ENCODE results near the gene HBG2. TPM values are rescaled to one million over a fixed set of nuclear protein-coding genes. Genes with fewer than 3 reads are reported as not detected.

Gene HBG2
- total and polyA plus RNA-seq, 9 of the 15 experiments (the other 6 are each of a cell fraction or from before 2014, with no cell fraction given) = 1,626 to 58,619 (median 10,515) TPM

DNA sequence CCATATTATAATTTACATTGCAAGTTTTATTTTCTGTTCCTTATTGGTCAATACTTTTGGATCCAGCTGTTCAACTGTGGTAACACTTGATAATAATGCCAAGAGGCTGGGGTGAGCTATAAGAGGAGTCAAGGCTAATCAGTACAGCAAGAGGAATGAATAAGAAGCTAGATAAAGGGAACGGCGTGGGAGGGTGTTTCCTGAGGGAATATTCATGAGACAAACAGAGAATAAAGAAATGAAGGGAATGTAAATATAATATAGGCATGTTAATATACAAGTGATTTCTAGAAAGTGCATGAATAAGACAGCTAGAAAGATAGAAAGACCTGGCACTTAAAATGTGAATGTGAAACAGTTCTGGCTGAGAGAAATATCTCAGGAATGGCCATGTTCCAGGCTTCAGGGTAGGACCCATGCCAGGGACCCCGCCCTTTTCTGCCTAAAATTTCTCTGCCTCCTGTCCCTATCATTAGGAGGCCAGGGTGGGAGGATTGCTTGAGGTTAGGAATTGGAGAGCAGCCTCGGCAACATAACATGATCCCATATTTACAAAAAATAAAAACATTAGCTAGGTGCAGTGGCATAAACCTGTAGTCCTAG lies 43.2 kb upstream of the HBG2 start (continued):
- TF ChIP-seq, protein P1, sequence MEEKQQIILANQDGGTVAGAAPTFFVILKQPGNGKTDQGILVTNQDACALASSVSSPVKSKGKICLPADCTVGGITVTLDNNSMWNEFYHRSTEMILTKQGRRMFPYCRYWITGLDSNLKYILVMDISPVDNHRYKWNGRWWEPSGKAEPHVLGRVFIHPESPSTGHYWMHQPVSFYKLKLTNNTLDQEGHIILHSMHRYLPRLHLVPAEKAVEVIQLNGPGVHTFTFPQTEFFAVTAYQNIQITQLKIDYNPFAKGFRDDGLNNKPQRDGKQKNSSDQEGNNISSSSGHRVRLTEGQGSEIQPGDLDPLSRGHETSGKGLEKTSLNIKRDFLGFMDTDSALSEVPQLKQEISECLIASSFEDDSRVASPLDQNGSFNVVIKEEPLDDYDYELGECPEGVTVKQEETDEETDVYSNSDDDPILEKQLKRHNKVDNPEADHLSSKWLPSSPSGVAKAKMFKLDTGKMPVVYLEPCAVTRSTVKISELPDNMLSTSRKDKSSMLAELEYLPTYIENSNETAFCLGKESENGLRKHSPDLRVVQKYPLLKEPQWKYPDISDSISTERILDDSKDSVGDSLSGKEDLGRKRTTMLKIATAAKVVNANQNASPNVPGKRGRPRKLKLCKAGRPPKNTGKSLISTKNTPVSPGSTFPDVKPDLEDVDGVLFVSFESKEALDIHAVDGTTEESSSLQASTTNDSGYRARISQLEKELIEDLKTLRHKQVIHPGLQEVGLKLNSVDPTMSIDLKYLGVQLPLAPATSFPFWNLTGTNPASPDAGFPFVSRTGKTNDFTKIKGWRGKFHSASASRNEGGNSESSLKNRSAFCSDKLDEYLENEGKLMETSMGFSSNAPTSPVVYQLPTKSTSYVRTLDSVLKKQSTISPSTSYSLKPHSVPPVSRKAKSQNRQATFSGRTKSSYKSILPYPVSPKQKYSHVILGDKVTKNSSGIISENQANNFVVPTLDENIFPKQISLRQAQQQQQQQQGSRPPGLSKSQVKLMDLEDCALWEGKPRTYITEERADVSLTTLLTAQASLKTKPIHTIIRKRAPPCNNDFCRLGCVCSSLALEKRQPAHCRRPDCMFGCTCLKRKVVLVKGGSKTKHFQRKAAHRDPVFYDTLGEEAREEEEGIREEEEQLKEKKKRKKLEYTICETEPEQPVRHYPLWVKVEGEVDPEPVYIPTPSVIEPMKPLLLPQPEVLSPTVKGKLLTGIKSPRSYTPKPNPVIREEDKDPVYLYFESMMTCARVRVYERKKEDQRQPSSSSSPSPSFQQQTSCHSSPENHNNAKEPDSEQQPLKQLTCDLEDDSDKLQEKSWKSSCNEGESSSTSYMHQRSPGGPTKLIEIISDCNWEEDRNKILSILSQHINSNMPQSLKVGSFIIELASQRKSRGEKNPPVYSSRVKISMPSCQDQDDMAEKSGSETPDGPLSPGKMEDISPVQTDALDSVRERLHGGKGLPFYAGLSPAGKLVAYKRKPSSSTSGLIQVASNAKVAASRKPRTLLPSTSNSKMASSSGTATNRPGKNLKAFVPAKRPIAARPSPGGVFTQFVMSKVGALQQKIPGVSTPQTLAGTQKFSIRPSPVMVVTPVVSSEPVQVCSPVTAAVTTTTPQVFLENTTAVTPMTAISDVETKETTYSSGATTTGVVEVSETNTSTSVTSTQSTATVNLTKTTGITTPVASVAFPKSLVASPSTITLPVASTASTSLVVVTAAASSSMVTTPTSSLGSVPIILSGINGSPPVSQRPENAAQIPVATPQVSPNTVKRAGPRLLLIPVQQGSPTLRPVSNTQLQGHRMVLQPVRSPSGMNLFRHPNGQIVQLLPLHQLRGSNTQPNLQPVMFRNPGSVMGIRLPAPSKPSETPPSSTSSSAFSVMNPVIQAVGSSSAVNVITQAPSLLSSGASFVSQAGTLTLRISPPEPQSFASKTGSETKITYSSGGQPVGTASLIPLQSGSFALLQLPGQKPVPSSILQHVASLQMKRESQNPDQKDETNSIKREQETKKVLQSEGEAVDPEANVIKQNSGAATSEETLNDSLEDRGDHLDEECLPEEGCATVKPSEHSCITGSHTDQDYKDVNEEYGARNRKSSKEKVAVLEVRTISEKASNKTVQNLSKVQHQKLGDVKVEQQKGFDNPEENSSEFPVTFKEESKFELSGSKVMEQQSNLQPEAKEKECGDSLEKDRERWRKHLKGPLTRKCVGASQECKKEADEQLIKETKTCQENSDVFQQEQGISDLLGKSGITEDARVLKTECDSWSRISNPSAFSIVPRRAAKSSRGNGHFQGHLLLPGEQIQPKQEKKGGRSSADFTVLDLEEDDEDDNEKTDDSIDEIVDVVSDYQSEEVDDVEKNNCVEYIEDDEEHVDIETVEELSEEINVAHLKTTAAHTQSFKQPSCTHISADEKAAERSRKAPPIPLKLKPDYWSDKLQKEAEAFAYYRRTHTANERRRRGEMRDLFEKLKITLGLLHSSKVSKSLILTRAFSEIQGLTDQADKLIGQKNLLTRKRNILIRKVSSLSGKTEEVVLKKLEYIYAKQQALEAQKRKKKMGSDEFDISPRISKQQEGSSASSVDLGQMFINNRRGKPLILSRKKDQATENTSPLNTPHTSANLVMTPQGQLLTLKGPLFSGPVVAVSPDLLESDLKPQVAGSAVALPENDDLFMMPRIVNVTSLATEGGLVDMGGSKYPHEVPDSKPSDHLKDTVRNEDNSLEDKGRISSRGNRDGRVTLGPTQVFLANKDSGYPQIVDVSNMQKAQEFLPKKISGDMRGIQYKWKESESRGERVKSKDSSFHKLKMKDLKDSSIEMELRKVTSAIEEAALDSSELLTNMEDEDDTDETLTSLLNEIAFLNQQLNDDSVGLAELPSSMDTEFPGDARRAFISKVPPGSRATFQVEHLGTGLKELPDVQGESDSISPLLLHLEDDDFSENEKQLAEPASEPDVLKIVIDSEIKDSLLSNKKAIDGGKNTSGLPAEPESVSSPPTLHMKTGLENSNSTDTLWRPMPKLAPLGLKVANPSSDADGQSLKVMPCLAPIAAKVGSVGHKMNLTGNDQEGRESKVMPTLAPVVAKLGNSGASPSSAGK (IDR thresholded peaks at IDR 0.05) = no peak
- TF ChIP-seq CXXC5 (CRISPR knock-in tag; IDR thresholded peaks at IDR 0.05) (no peak), U2AF2 (optimal IDR thresholded peaks at IDR 0.05; ENCODE audit: low read depth, low read length) (no peak), ZNF175 (CRISPR knock-in tag; IDR thresholded peaks at IDR 0.05; ENCODE audit: low read depth) (0 out of 2 replicates have a peak, but pooled peaks have one; percentile 33), ZNF124 (CRISPR knock-in tag; IDR thresholded peaks at IDR 0.05) (no peak), GATAD2A (IDR thresholded peaks at IDR 0.05) (peak; percentile 25; the same call in 1 of the 2 replicates), WHSC1 (IDR thresholded peaks at IDR 0.05; ENCODE audit: low read length) (no peak), KDM1A (IDR thresholded peaks at IDR 0.05) (no peak), ZFP1 (CRISPR knock-in tag; IDR thresholded peaks at IDR 0.05) (no peak), SOX6 (IDR thresholded peaks at IDR 0.05) (0 out of 2 replicates have a peak, but pooled peaks have one; percentile 8), SMARCE1 (IDR thresholded peaks at IDR 0.05) (no peak), NRF1 (conservative IDR thresholded peaks at IDR 0.05 in 1 of 2, IDR thresholded peaks at IDR 0.05 in 1 of 2) (no peak), ZNF408 (CRISPR knock-in tag; IDR thresholded peaks at IDR 0.05; ENCODE audit: low read depth) (no peak)
- TF ChIP-seq, protein P2, sequence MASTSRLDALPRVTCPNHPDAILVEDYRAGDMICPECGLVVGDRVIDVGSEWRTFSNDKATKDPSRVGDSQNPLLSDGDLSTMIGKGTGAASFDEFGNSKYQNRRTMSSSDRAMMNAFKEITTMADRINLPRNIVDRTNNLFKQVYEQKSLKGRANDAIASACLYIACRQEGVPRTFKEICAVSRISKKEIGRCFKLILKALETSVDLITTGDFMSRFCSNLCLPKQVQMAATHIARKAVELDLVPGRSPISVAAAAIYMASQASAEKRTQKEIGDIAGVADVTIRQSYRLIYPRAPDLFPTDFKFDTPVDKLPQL (IDR thresholded peaks at IDR 0.05; ENCODE audit: extremely low read depth, insufficient read length) = no peak
- TF ChIP-seq, protein P3, sequence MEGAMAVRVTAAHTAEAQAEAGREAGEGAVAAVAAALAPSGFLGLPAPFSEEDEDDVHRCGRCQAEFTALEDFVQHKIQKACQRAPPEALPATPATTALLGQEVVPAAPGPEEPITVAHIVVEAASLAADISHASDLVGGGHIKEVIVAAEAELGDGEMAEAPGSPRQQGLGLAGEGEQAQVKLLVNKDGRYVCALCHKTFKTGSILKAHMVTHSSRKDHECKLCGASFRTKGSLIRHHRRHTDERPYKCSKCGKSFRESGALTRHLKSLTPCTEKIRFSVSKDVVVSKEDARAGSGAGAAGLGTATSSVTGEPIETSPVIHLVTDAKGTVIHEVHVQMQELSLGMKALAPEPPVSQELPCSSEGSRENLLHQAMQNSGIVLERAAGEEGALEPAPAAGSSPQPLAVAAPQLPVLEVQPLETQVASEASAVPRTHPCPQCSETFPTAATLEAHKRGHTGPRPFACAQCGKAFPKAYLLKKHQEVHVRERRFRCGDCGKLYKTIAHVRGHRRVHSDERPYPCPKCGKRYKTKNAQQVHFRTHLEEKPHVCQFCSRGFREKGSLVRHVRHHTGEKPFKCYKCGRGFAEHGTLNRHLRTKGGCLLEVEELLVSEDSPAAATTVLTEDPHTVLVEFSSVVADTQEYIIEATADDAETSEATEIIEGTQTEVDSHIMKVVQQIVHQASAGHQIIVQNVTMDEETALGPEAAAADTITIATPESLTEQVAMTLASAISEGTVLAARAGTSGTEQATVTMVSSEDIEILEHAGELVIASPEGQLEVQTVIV (CRISPR knock-in tag; IDR thresholded peaks at IDR 0.05; ENCODE audit: borderline replicate concordance) = no peak
